Head of caudate nucleus (tissue), 42 donors: Measurements from ENCODE around the gene RBBP5.
A peak's percentile ranks its signal among the peaks of the same experiment; 100 is the strongest.

Source experiments
- DNase-seq, 42 donors: peaks; one replicate each; pipeline versions ENCODE4 v3.0.0 to v3.0.0-alpha.2; 2020 to 2021; ENCODE audit warnings: mixed read lengths in 7 of 42
- intact Hi-C: fragments of 100-400 bp; cut with DNase I; formaldehyde crosslinking; loops from one replicate; pipeline ENCODE4 v1.15.0; 2022

The RBBP5 gene

GRCh38 chr1:205062895-205063294, 58.9 kb downstream of the RBBP5 start:
- no peak for DNase-seq
- intact Hi-C loops = no loop called here

- intact Hi-C loops = no loop called here
Measured at GRCh38 chr1:205062319-205062718, 59.5 kb downstream of the RBBP5 start.

GRCh38 chr1:205061665-205062069, 60.1 kb downstream of the RBBP5 start:
- DNase-seq = peak; percentile 63 to 95 (median 88)
- intact Hi-C loops = loop anchor here (2.0 kb wide), 1 partner anchor 73 kb away; no protein-coding TSS in a partner anchor

More at GRCh38 chr1:205062319-205062718, 59.5 kb downstream of the RBBP5 start:
- peak in 4 of 42 donors; percentile 8 to 19 (median 16) for DNase-seq

GRCh38 chr1:205061227-205061626, 60.6 kb downstream of the RBBP5 start:
- DNase-seq = peak in 1 of 42 donors; percentile 20
- intact Hi-C loops = loop anchor here (2.0 kb wide), 1 partner anchor 72 kb away; no protein-coding TSS in a partner anchor

- DNase-seq = peak in 1 of 42 donors; percentile 14
- intact Hi-C loops = loop anchor here (2.0 kb wide), 1 partner anchor 72 kb away; no protein-coding TSS in a partner anchor
Measured at GRCh38 chr1:205060746-205061145, 61.0 kb downstream of the RBBP5 start.

- intact Hi-C loops = loop anchor here (2.0 kb wide), 1 partner anchor 71 kb away; no protein-coding TSS in a partner anchor
Measured at GRCh38 chr1:205059660-205060059, 62.1 kb downstream of the RBBP5 start.

GRCh38 chr1:205058853-205059252, 62.9 kb downstream of the RBBP5 start:
- intact Hi-C loops = no loop called here
- DNase-seq = no peak

More at GRCh38 chr1:205059660-205060059, 62.1 kb downstream of the RBBP5 start:
- DNase-seq = no peak

- intact Hi-C loops = no loop called here
- no peak for DNase-seq
Measured at GRCh38 chr1:205057808-205058575, 63.8 kb downstream of the RBBP5 start.

GRCh38 chr1:205056956-205057568, 64.7 kb downstream of the RBBP5 start:
- DNase-seq = no peak
- intact Hi-C loops = no loop called here

- intact Hi-C loops = no loop called here
- DNase-seq = peak in 1 of 42 donors; percentile 60
Measured at GRCh38 chr1:205056188-205056611, 65.6 kb downstream of the RBBP5 start.

- intact Hi-C loops = no loop called here
- DNase-seq = no peak
Measured at GRCh38 chr1:205054013-205054412, 67.8 kb downstream of the RBBP5 start.

- DNase-seq = no peak
- intact Hi-C loops = no loop called here
Measured at GRCh38 chr1:205053296-205053695, 68.5 kb downstream of the RBBP5 start.

GRCh38 chr1:205052690-205053089, 69.1 kb downstream of the RBBP5 start:
- DNase-seq = no peak
- intact Hi-C loops = no loop called here

- DNase-seq = peak in 40 of 42 donors; percentile 37 to 89 (median 68)
- intact Hi-C loops = no loop called here
Measured at GRCh38 chr1:205049479-205049878, 72.3 kb downstream of the RBBP5 start.

GRCh38 chr1:205048382-205048781, 73.4 kb downstream of the RBBP5 start:
- intact Hi-C loops = no loop called here
- DNase-seq = peak; percentile 81 to 97 (median 92)

- DNase-seq = peak in 19 of 42 donors; percentile 29 to 78 (median 51)
- intact Hi-C loops = no loop called here
Measured at GRCh38 chr1:205047764-205048231, 74.0 kb downstream of the RBBP5 start.

- intact Hi-C loops = no loop called here
- peak; percentile 61 to 90 (median 81) for DNase-seq
Measured at GRCh38 chr1:205046870-205047269, 74.9 kb downstream of the RBBP5 start.

- DNase-seq = peak in 3 of 42 donors; percentile 36 to 59 (median 45)
- intact Hi-C loops = no loop called here
Measured at GRCh38 chr1:205045146-205045545, 76.6 kb downstream of the RBBP5 start.

- no peak for DNase-seq
- intact Hi-C loops = no loop called here
Measured at GRCh38 chr1:205044741-205045140, 77.0 kb downstream of the RBBP5 start.

GRCh38 chr1:205043866-205044265, 77.9 kb downstream of the RBBP5 start:
- intact Hi-C loops = no loop called here

More at GRCh38 chr1:205043866-205044265, 77.9 kb downstream of the RBBP5 start:
- peak in 1 of 42 donors; percentile 43 for DNase-seq
